ENCODE measurements around the gene ADIRF. TPM values are rescaled to one million over a fixed set of nuclear protein-coding genes. Genes with fewer than 3 reads are reported as not detected.
"Not testable (repeated sequence)": the region's sequence is repeated elsewhere in the genome, so short reads cannot be mapped to it uniquely, and the experiment has no call there.

The ADIRF gene
- total RNA-seq, 1 donor from 2014 or later: 33.0 TPM

DNA sequence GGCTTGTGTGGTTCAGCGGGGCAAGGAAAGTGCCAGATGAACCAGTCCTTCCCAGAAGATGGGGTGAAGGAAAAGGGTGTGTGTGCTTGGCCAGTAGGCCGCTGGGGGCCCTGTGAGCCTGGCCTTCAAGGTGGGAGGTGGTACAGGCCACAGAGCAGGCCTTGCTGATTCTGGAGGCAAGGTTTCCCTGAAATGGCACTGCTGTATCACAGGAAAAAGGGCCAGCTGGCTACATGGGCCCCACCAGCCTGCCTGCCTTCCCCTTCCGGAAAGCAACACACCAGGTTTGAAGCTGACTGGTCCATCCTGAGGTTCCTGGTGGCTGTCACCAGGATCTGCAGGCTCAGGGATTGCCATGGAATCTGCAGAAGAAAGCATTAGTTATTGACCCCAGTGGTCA is 23.4 kb upstream of the ADIRF start:
- DNase-seq (ENCODE audit: low spot score): no peak

DNA sequence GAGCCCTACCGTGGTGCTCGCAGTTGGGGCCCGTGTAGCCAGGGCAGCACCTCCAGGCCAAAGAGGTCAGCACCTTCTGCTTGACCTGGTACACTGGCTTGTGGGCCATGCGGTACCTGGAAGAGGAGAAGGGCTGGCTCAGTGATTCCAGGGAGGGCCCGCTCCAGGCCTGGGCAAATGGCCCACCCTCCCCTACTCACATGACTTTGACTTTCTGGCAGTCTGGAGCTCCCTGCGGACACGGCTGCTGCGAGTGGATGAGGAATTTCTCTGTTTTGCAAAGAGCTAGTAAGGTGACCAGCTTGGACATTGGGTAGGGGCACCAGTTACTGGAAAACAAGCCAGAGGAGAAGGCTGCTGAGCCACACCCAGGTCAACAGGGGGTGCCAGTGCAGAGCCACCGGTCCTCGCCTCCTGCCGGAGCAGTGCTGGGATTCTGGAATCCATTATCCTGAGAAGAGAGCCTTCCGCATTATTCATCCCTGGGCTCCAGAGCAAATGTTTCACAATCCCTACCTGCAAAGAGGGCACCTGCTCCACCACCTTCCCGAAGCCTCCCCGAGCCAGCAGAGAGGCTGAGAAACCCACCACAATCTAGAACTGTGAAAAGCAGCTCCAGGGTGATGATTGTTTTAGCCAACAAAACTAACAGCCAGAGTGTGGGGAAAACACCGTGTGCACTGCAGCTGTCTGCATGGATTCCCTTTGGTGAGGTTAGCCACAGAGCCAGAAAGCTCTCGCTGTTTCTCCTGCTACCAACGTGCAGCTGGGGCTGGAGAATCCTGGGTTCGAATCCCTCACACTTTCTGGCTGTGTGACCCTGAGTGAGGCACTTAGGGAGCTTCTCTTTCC is 22.7 kb upstream of the ADIRF start:
- DNase-seq (ENCODE audit: low spot score): peak; percentile 75
- intact Hi-C loops (cut with DNase I): no loop called here

More for the DNA sequence above, 23.4 kb upstream of the ADIRF start:
- intact Hi-C loops (cut with DNase I): no loop called here

DNA sequence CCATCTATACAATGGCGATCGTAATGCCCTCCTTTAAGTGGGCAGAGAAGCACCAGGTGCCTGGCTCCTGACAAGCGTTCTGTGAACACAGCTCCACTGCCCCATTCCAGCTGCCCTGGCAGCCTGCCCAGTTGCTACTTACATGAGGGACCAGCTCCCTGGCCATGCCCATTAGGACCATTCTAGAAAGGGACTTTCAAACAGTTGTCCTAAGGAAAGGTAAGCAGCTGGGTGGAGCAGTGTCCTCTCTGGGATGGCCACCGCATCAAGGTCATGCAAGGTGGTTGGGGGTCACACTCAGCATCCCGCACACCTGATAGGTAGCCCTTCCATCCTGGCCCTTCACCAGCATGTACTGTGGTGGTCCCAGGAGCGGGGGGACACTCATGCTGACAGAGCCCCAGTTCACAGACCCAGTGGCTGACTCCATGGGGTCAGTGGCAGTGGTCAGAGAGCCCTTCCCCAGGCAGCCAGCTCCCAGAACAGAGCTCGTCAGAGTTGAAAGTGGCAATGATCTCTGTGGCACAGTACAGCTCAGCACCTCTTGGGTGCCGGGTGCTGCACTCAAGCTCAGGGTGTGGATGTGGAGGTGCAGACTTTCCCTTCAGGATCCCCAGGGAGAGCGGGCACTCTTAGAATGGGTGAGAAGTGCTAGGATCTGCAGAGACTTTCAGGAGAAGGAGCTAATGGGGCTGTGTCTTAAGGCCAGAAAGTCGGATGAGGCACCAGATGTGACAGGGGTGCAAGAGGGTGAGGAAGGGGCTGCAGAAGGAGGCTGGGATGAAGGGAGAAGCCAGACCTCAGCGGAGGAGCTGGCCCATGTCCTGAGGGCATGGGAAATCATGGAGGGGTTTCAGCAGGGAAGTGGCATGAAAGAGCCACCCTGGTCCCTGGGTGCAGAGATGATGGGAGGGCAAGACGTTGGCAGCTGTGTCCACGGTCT is 21.8 kb upstream of the ADIRF start:
- intact Hi-C loops (cut with DNase I): no loop called here
- peak; percentile 79 for DNase-seq (ENCODE audit: low spot score)

DNA sequence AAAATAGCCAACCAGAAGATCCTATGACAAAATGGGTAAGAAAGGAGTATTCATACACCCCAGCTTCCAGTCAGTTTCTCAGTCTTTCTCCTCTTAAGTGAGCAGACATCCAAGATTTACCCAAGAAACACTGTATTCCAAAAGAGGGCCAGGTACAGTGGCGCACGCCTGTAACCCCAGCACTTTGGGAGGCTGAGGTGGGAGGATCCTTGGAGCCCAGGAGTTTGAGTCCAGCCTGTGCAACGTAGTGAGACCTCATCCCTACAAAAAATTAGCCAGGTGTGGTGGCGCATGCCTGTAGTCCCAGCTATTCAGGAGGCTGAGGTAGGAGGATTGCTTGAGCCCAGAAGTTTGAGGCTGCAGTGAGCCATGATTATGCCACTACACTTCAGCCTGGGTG is 20.5 kb upstream of the ADIRF start:
- intact Hi-C loops (cut with DNase I): not testable (repeated sequence)
- DNase-seq (ENCODE audit: low spot score): peak; percentile 19

DNA sequence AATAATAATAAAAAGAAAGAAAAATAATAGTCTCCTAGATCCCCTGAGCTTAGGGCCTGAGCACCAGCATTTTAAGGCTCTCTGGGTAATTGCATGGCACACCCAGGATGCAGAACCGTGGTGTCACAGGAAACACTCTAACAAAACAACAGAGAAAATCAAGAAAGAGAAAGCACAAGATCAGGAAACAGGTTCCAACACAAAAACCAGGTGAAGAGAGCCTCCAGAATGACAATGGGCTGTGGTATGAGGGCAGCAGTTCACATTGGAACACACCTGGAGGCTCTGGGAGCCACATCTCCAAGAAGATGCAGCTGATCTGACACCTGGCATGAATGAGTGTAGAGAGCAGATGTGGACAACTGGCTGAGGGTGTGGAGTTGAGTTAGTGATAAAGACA is 17.9 kb upstream of the ADIRF start:
- intact Hi-C loops (cut with DNase I): no loop called here

GRCh38 chr10:86951184-86951761 is 17.0 kb upstream of the ADIRF start:
- no peak for DNase-seq (ENCODE audit: low spot score)
- intact Hi-C loops (cut with DNase I): no loop called here

More for the DNA sequence above, 17.9 kb upstream of the ADIRF start:
- DNase-seq (ENCODE audit: low spot score): peak; percentile 31

DNA sequence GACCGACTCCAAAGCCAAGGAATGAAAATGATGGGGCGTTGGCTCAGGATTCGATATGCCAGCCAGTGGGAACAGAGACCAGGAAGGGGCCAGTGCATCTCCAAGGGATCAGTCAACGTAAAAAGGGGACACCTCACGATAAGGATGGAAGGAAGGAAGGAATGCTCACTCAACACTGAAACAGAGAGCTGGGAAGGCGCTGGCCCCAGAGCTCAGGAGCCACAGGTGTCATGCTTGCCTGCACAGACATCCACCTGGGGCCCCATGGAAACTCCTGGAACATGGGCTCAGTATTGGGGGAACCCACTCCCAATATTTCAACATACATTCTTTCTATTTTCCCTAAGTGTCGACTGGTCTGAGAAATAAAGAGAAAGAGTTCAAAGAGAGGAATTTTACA is 16.2 kb upstream of the ADIRF start:
- DNase-seq (ENCODE audit: low spot score): no peak
- intact Hi-C loops (cut with DNase I): no loop called here

- intact Hi-C loops (cut with DNase I); DNase-seq (ENCODE audit: low spot score): not testable (repeated sequence)
Observed at GRCh38 chr10:86952697-86953096, 15.6 kb upstream of the ADIRF start.

- no peak for DNase-seq (ENCODE audit: low spot score)
- intact Hi-C loops (cut with DNase I): no loop called here
Observed at GRCh38 chr10:86953747-86954680, 14.3 kb upstream of the ADIRF start.

DNA sequence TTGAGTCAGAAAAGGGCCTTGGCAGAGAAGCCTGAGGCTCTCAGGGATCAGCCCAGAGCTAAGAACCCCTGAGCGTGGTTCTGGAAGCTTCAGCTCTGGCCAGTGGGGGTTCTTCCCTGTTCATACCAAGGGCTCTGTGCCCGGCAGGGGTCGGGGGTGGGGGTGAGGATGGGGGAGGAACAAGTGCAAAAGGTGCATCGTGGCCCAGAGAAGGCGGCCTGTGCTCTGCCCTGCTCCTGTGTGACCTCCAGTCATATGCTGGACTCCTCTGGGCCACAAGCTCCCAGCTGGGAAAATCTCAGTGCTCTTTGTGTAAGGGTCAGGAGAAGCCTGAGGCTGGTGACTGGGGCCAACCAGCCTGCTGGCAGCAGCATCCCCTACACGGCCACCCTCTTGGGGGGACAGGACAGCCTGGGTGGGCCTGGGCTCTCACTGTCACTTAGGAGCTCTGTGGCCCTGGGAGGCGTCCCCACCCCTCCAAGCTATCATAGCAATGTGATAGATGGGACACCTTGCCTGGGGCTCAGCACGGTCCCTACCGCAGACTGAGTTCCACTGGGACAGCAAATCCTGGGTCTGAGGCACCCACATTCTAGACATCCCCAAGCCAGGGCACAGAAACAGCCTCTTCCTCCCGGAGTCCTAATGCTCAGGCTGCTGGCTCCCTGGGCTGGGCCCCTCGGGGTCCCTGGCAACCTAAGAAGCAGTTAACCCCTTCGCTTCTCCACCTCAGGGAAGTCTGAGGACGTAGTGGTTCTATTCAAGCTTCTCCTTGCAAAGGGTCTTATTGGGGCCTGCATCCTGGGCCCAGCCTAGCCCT is 13.4 kb upstream of the ADIRF start:
- no peak for DNase-seq (ENCODE audit: low spot score)
- intact Hi-C loops (cut with DNase I): no loop called here

- DNase-seq (ENCODE audit: low spot score): no peak
- intact Hi-C loops (cut with DNase I): no loop called here
Observed at GRCh38 chr10:86955501-86956194, 12.6 kb upstream of the ADIRF start.

DNA sequence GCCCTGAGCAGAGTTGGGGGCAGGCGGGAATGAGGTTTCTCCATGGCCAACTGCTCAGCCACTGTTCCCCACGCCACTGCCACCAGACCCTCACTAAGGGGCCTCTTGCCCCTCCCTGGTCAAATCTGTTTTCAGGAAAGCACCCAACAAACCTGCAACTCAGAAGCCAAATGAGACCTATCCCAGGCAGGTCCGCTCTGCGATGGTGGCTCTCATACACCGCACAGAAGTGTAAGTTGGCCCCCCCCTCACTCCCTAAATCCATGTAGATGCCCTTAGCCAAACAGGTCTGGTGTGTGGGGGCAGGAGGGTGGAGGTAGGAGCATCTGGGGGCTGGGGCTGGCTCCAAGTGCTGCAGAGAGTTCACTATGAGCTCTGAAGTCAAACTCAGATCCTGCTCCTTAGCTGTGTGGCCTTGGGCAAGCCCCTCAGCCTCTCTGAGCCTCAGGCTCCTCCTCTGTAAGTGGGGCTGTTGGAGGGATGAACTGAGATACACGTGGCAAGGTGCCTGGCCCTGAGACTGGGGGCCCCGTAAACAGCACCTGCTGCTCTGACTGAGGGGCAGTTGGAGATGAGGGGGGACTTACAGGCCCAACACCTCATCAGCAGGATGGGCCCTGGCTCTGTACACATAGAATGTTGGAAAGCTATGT is 12.0 kb upstream of the ADIRF start:
- intact Hi-C loops (cut with DNase I): no loop called here
- DNase-seq (ENCODE audit: low spot score): no peak

DNA sequence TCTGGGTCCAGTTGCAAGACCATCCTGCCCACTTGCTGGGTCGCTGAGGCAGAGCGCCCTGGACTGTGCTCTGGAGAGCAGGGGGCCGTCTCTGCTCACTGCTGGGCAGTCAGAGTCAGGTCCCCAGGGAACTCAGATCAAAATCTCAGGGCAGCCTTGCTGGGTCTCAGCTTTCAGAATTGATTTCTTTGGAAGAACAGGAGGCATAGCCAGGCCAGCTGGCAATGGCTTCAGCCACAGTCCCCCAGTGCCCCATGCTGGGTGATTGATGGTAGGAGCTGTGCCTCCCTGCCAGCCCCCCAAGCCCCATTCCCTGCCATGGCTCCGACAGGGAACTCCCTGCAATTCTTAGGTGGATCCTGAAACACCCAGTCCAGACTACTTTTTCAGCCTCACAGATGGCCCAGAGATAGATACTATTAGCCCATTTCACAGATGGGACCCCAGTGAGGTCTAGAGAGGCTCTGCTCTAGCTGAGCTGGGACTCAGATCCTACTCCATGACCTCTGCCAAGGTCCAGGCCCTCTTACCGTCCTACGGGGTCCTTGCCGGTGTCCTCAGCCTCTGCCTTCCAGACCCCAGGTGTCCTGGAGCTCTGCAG is 11.3 kb upstream of the ADIRF start:
- intact Hi-C loops (cut with DNase I): no loop called here
- DNase-seq (ENCODE audit: low spot score): no peak

DNA sequence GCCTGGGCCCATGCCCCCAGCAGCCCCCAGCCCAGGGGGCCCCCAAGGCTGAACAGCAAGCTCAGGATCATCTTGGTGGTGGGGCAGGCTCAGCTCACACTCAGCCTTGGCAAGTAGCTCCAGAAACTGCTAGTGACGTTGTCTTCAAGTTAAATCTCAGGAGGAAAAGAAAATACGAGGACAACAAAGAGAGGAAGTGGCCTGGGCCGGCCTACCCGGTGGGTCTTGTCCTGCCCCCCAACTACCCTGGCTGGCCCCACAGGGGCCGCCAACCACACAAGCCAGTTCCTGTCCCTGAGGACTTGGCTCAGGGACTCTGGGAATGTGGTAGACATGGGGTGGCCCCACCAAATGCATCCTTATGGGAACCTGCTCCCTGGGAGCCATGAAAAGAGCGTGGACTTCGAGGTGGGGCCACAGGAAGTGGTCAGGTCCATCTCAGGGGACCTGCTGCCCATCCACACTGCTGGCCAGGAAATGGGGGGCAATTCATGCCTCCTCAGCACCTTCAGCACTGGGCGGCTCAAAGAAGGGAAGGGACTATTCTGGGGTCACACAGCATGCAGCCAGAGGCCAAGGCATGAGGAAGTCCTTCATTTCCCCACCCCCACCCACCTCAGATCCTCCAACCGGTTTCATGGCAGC is 10.7 kb upstream of the ADIRF start, which contains the start of gene MMRN2:
Gene MMRN2, minus strand, starts transcription at position 145 of the 645 bp plus-strand sequence. Its CDS starts 74 bp downstream, at position 71.
- DNase-seq (ENCODE audit: low spot score): no peak
- intact Hi-C loops (cut with DNase I): no loop called here

- DNase-seq (ENCODE audit: low spot score): no peak
- intact Hi-C loops (cut with DNase I): no loop called here
Observed at GRCh38 chr10:86958116-86958900, 10.0 kb upstream of the ADIRF start, which contains the start of gene SNCG. Gene SNCG, plus strand, starts transcription at chr10:86958599. Its CDS starts 99 bp downstream, at chr10:86958698.

All from cardiac septum (tissue), 1 donor.